Transverse colon (tissue), 4 donors: ENCODE measurements around the gene ACBD3. TPM values are rescaled to one million over a fixed set of nuclear protein-coding genes. Genes with fewer than 3 reads are reported as not detected.

Experiments used
- DNase-seq: peaks from one replicate; pipeline ENCODE4 v3.0.0-alpha.2; 2019
- H3K27ac ChIP-seq, 4 donors: fragments of 200-600 bp; sonication (generic); 2 replicates each; pipeline ENCODE4 v1.5.1; 2016 to 2018; ENCODE audit warnings: inconsistent platforms in 4 of 4
- H3K27me3 ChIP-seq: fragments of 200-600 bp; sonication (generic); 2 replicates; pipeline ENCODE4 v1.5.1; 2017; ENCODE audit warnings: inconsistent platforms
- H3K36me3 ChIP-seq, 4 donors: fragments of 200-600 bp; sonication (generic); 2 replicates each; pipeline ENCODE4 v1.5.1; 2017 to 2019; ENCODE audit warnings: inconsistent platforms in 4 of 4
- H3K4me1 ChIP-seq, 4 donors: fragments of 200-600 bp; sonication (generic); 2 replicates each; pipeline ENCODE4 v1.5.1; 2017 to 2020; ENCODE audit warnings: inconsistent platforms in 4 of 4
- H3K4me3 ChIP-seq, 4 donors: fragments of 200-600 bp; sonication (generic); 1 replicate in 1 of 4; 2 replicates in 3 of 4; pipeline versions ENCODE4 v1.5.1 to v1.6.1; 2017 to 2019; ENCODE audit warnings: inconsistent platforms in 4 of 4
- H3K9me3 ChIP-seq, 2 donors: fragments of 200-600 bp; sonication (generic); 2 replicates each; pipeline ENCODE4 v1.5.1; 2017 to 2019; ENCODE audit warnings: inconsistent platforms in 2 of 2
- EP300 ChIP-seq: sonication (generic); formaldehyde crosslinking; IDR thresholded peaks from one replicate; pipeline ENCODE4 v1.6.1; 2017; ENCODE audit warnings: antibody characterized with exemption, low read depth
- POLR2A ChIP-seq: fragments of 450-650 bp; IDR thresholded peaks from one replicate; pipeline ENCODE4 v1.6.1; 2016; ENCODE audit warnings: antibody characterized with exemption, mild to moderate bottlenecking, moderate library complexity
- POLR2AphosphoS5 ChIP-seq, 3 donors: sonication (generic); formaldehyde crosslinking; IDR thresholded peaks; one replicate each; pipeline ENCODE4 v1.6.1; 2016; ENCODE audit warnings: antibody characterized with exemption in 3 of 3
- WGBS, 2 donors: methylation state at CpG; one replicate each; pipeline ENCODE4 v1.1.5; 2018; ENCODE audit warnings: low coverage in 1 of 2; 5-methylcytosine and 5-hydroxymethylcytosine counted together
- in situ Hi-C, 4 donors: fragments of 200-750 bp; cut with MboI; loops; one replicate each; pipeline versions ENCODE4 v1.15.0 to v1.15.1; 2017; ENCODE audit warnings: low sequenced_read_pairs in 3 of 4, low pct_ligation_motif_present in 1 of 4, low pct_unique_long_range_greater_than_20kb in 1 of 4
- intact Hi-C: fragments of 100-400 bp; cut with DNase I; formaldehyde crosslinking; loops from one replicate; pipeline ENCODE4 v1.15.1; 2023; ENCODE audit warnings: low total_unique reads
- total RNA-seq, 4 donors: library from RNA; depleted of rRNA; stranded (reverse); fragments of >200 nt; gene quantifications; one replicate each; pipeline ENCODE4 v1.1.0, GENCODE V29; 2016
- TF ChIP-seq, protein P1 (sequence below), 5 experiments: fragments of 200-600 bp in 3 of 5; fragments of 450-650 bp in 2 of 5; sonication (generic) in 3 of 5; IDR thresholded peaks; 1 replicate in 2 of 5; 2 replicates in 3 of 5; pipeline ENCODE4 v1.5.1; 2016 to 2017; ENCODE audit warnings: antibody characterized with exemption in 5 of 5, inconsistent platforms in 3 of 5, mild to moderate bottlenecking in 2 of 5, moderate library complexity in 1 of 5

The ACBD3 gene
- total RNA-seq, 4 donors from 2014 or later = 19.3 to 44.6 (median 30.7) TPM

DNA sequence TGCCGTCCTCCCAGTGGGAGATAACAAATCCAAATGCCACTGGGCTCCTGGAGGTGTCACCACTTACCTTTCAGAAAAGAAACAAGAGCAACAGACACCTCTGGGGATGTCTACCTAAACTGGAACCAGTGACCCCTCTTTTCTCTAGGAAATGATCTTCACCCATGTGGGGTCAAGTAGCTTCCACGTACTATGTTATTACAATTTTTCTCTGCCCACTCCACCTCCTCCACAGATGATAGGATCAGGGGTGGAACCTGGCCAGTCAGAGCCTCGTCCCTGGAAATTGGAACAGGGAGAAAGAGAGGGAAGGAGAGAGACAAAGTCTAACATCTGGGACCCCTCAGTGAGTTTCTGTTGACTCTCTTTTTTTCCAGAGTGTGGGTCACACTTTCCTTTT lies 73.9 kb downstream of the ACBD3 start:
- DNase-seq = no peak
- H3K36me3 ChIP-seq = no peaks in the 10 kb centered on the region
- peaks cover 12 to 26% (median 20%) of the 10 kb centered on the region in 4 donors for H3K4me1 ChIP-seq
- H3K27me3 ChIP-seq = no peaks in the 10 kb centered on the region
- H3K9me3 ChIP-seq = no peaks in the 10 kb centered on the region
- WGBS, 2 donors = 87 to 100% methylated on average over 2 to 3 of the region's 3 CpGs
- TF ChIP-seq EP300 (no peak), POLR2A (no peak)
- in situ Hi-C loops (no loop called here), intact Hi-C loops (no loop called here)
- H3K27ac ChIP-seq = no peak overlapping the region
- no peak overlapping the region for H3K4me3 ChIP-seq

DNA sequence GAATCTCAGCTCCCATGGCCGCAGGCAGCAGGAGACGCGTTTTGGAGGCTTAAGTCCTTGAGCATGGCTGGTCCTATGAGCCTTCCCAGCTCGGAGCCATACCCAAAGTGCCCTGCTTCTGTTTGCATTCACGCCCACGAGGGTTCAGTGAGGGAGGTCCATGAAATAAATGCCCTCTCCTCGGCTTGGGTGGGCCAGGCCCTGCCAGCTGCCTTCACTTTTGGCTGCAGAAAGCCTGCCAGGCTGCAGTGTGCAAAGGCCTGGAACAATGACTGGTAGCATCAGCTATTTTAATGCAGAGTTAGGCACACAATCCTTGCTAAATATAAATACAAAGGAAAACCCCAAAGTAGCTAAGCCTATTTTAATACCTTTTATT lies 74.7 kb downstream of the ACBD3 start:
- no peak for DNase-seq
- Histone ChIP-seq H3K9me3 (no peaks in the 10 kb centered on the region), H3K4me3 (no peak overlapping the region), H3K36me3 (no peaks in the 10 kb centered on the region), H3K27me3 (no peaks in the 10 kb centered on the region), H3K27ac (peak overlapping the region in 2 of 4 donors; percentile 98 to 99), H3K4me1 (peaks cover 12 to 26% (median 20%) of the 10 kb centered on the region in 4 donors)
- in situ Hi-C loops (no loop called here), intact Hi-C loops (no loop called here)
- no peak for TF ChIP-seq POLR2A
- TF ChIP-seq, protein P1, sequence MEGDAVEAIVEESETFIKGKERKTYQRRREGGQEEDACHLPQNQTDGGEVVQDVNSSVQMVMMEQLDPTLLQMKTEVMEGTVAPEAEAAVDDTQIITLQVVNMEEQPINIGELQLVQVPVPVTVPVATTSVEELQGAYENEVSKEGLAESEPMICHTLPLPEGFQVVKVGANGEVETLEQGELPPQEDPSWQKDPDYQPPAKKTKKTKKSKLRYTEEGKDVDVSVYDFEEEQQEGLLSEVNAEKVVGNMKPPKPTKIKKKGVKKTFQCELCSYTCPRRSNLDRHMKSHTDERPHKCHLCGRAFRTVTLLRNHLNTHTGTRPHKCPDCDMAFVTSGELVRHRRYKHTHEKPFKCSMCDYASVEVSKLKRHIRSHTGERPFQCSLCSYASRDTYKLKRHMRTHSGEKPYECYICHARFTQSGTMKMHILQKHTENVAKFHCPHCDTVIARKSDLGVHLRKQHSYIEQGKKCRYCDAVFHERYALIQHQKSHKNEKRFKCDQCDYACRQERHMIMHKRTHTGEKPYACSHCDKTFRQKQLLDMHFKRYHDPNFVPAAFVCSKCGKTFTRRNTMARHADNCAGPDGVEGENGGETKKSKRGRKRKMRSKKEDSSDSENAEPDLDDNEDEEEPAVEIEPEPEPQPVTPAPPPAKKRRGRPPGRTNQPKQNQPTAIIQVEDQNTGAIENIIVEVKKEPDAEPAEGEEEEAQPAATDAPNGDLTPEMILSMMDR (IDR thresholded peaks at IDR 0.05) = no peak
- no peak for TF ChIP-seq EP300
- TF ChIP-seq POLR2AphosphoS5 (IDR thresholded peaks at IDR 0.05) = no peak
- 74% methylated on average over 7 of the region's 7 CpGs; no CpG with 5 or more reads in 1 of the 2 donors for WGBS, 2 donors

DNA sequence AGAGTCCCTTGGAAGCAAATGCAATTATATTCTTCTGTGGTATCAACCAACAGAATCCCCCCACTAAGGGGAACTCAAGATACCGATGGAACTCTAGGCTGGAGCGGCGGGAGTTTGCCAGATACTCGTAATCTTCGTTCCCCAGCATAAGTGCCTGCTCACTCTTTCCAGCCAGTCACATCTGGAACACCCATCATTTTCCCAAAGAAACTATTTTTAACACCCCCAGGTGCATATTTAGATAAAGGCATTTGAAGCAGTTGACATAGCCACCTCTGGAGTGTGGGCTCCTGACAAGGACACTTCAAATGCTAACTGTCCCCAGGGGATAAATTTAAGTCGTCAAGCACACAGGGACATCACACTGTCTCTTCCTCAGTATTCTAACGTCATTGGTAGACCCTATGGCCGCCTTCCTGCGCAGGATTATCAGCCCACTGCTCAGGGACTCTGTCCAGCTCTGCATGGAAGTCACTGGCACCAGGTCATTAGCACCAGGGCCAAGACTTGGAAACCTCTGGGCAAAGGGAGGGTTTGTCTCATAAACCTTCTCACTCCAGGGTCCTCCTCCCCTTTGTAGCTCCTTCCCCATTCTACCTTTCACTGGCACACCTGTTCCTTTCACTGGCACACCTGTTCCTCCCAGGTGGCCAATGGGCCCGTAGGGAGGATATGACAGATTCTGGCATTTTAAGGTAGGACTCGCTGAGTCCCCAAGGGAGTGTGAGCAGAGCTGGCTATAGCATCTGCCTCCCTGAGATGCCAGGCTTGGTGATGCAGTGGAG lies 75.3 kb downstream of the ACBD3 start:
- peak overlapping the region in 3 of 4 donors; percentile 50 to 93 (median 88) for H3K4me3 ChIP-seq
- WGBS, 2 donors = 22 to 44% methylated on average over 3 to 11 of the region's 11 CpGs
- peaks cover 12 to 26% (median 20%) of the 10 kb centered on the region in 4 donors for H3K4me1 ChIP-seq
- no peaks in the 10 kb centered on the region for H3K9me3 ChIP-seq
- in situ Hi-C loops = no loop called here
- DNase-seq = no peak
- no peaks in the 10 kb centered on the region for H3K27me3 ChIP-seq
- intact Hi-C loops = no loop called here
- TF ChIP-seq, protein P1 (IDR thresholded peaks at IDR 0.05) = no peak
- no peak for TF ChIP-seq POLR2A
- no peak for TF ChIP-seq POLR2AphosphoS5 (IDR thresholded peaks at IDR 0.05)
- TF ChIP-seq EP300 = no peak
- H3K27ac ChIP-seq = peak overlapping the region; percentile 93 to 100 (median 98)
- H3K36me3 ChIP-seq = no peaks in the 10 kb centered on the region

DNA sequence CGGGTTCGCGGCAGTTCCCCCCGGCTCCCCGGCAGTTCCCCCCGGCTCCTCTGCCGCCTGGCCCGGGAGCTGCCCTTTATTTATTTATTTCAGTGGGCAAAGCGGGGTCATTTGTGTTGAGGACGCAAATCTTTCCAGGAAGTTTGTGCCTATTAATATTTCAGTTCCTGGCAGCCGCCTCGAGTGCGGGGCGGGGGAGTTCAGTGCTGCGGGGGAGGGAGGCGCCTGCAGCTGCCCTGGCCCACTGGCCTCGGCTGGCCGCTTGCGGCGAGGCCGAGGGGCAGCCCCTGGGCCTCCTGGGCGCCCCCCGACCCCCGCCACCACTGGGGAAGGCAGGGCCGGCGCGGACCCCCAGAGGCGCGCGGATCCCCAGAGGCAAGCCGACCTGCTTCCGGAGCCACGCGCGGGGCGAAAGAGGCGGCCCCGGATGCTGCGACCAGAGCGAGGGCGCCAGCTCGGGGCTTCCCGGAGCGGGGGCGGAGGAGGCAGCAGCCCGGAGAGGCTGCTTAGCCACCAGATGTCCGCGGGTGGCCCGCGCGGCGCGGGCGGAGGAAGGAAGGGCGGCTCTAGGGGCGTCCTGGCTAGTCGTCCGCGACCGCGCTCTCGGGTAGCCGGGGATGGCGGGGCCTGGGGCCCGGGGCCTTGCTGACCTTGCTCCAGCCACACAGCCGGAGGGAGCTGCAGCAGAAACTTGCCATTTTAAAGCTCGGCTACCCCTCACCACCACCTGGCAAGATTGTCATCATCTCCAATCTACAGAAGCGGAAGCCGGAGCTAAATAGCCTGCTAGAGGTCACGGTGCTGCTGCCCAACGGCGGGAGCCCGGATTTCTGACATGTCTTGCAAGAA lies 76.1 kb downstream of the ACBD3 start:
- in situ Hi-C loops (no loop called here), intact Hi-C loops (no loop called here)
- H3K27me3 ChIP-seq = no peaks in the 10 kb centered on the region
- peak overlapping the region; percentile 93 to 100 (median 98) for H3K27ac ChIP-seq
- peak; percentile 73 for DNase-seq
- H3K36me3 ChIP-seq = no peaks in the 10 kb centered on the region
- 1% methylated on average over 34 of the region's 73 CpGs; no CpG with 5 or more reads in 1 of the 2 donors for WGBS, 2 donors
- H3K4me3 ChIP-seq = peak overlapping the region; percentile 50 to 93 (median 83)
- peaks cover 12 to 26% (median 20%) of the 10 kb centered on the region in 4 donors for H3K4me1 ChIP-seq
- no peaks in the 10 kb centered on the region for H3K9me3 ChIP-seq
- no peak for TF ChIP-seq EP300
- peak; percentile 67 for TF ChIP-seq POLR2A
- TF ChIP-seq, protein P1 (IDR thresholded peaks at IDR 0.05) = no peak
- TF ChIP-seq POLR2AphosphoS5 (IDR thresholded peaks at IDR 0.05) = peak; percentile 4 to 58 (median 57)
